Activated naive CD8-positive, alpha-beta T cell treated with anti-CD3 and anti-CD28 coated beads, Interleukin-2, amount 50 U/mL, for 16 hours (primary cell): ENCODE measurements around the gene ZNF74.
A peak's percentile ranks its signal among the peaks of the same experiment; 100 is the strongest.
"Not testable (repeated sequence)": the region's sequence is repeated elsewhere in the genome, so short reads cannot be mapped to it uniquely, and the experiment has no call there.

Source experiments
- DNase-seq: peaks from one replicate; pipeline ENCODE4 v3.0.0-alpha.2; 2020; ENCODE audit warnings: low read depth, low spot score

ZNF74 gene

DNA sequence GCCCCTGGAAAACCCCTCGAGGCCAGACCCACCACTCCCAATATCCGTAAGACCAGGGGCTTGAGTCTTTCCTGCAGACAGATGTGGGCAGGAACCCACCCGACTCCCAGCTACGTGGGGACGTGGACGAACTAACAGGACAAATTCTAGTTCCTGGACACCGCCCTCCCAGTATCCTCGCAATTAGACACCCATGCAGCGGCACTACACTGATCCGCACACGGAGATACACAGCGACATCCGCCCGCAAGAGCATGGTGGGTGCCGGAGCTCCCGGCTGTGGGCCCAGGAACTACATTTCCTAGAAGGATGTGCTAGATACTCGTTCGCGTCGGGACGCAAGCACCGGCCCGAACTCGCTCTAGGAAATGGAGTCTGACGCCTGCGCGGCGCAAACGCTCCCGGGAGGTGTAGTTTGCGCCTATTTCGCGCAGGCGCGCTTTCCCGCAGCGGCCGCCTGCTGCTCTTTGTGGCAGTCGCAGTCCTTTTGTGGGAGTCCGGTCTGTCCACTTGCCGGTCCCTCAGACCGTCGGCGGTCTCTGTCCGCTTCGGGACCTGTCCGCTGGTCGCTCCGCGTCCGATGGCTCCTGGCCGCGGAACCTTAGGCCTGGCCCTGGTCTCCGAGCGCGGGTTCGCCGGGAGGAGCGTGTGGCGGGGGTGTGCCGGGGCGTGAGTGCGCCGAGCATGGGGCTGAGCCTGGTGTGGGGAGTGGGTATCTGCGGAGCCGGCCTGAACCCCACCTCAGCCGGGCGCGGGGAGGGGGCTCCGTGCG is at the start of gene ZNF74:
Gene ZNF74, plus strand, starts transcription at position 447 of the 772 bp plus-strand sequence. CDS start 478 bp downstream, outside the sequence.
- peak; percentile 60 for DNase-seq

DNA sequence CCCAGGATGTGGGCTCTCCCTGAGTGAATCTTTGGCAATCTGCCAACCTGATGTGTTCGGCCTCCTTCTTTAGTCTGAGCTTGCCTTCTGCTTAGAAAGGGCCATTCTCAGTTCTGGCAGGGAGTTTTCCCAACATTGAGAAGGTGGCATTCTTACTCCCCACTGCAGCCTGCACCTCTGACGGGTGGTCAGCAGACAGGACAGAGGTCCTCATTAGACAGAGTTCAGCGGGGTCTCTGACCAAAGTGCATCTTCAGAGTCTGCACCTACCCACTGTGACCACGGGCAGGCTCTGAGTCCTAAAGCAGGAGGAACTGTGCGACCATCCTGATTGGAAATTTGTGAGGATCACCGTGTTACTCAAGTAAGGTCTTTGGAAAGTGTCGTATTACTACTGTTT is 47.4 kb upstream of the ZNF74 start:
- not testable (repeated sequence) for DNase-seq

DNA sequence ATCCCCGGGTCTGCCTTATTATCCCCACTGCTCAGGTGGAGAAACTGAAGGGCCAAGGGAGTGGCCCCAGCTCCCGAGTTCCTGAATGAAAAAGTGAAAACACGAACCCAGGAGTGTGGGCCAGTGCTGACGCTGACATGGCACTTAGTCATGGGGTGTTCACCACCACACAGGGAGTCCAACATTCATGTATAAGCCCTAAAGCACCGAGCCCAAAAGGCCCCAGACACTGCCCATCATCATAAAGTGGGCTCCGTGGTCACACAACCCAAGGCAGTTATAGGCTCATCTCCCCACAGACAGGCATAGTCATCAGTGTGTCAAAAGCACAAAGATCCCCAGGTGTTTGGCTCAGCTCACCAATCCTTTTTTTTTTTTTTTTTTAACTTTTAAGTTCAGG is 41.4 kb upstream of the ZNF74 start:
- not testable (repeated sequence) for DNase-seq

DNA sequence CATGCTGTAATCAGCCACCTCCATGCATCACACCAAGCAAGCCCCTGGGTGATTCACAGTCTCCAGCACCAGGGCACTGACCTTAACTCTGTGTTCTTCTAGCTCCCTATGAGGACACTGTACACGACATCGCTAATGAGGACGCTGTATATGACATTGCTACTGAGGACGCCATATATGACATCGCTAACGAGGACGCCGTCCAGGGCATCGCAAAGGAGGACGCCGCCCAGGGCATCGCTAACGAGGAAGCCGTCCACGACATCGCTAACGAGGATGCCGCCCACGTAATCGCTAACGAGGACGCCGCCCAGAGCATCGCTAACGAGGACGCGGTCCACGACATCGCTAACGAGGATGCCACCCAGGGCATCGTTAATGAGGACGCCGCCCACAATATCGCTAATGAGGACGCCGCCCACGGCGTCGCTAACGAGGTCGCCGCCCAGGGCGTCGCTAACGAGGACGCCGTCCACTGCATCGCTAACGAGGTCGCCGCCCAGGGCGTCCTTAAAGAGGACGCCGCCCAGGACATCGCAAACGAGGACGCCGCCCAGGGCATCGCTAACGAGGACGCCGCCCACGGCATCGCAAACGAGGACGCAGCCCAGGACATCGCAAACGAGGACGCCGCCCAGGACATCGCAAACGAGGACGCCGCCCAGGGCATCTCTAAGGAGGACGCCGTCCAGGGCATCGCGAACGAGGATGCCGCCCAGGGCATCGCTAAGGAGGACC is 39.5 kb upstream of the ZNF74 start:
- DNase-seq: no peak

DNA sequence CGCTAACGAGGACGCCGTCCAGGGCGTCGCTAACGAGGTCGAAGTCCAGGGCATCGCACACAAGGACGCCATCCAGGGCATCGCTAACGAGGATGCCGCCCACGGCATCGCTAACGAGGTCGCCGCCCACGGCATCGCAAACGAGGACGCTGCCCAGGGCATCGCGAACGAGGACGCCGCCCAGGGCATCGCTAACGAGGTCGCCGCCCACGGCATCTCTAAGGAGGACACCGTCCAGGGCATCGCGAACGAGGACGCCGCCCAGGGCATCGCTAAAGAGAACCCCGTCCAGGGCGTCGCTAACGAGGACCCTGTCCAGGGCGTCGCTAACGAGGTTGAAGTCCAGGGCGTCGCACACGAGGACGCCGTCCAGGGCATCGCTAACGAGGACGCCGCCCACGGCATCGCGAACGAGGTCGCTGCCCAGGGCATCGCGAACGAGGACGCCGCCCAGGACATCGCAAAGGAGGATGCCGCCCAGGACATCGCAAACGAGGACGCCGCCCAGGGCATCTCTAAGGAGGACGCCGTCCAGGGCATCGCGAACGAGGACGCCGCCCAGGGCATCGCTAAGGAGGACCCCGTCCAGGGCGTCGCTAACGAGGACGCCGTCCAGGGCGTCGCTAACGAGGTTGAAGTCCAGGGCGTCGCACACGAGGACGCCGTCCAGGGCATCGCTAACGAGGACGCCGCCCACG is 37.9 kb upstream of the ZNF74 start:
- not testable (repeated sequence) for DNase-seq

DNA sequence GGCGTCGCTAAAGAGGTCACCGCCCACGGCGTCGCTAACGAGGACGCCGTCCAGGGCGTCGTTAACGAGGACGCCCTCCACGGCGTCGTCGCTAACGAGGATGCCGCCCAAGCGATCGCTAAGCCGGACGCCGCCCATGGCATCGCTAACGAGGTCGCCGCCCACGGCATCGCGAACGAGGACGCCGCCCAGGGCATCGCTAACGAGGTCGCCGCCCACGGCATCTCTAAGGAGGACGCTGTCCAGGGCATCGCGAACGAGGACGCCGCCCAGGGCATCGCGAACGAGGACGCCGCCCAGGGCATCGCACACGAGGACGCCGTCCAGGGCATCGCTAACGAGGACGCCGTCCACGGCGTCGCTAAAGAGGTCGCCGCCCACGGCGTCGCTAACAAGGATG is 37.0 kb upstream of the ZNF74 start:
- DNase-seq: not testable (repeated sequence)

DNA sequence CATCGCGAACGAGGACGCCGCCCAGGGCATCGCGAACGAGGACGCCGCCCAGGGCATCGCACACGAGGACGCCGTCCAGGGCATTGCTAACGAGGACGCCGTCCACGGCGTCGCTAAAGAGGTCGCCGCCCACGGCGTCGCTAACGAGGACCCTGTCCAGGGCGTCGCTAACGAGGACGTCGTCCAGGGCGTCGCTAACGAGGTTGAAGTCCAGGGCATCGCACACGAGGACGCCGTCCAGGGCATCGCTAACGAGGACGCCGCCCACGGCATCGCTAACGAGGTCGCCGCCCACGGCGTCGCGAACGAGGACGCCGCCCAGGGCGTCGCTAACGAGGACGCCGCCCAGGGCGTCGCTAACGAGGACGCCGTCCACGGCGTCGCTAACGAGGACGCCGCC is 36.0 kb upstream of the ZNF74 start:
- not testable (repeated sequence) for DNase-seq

DNA sequence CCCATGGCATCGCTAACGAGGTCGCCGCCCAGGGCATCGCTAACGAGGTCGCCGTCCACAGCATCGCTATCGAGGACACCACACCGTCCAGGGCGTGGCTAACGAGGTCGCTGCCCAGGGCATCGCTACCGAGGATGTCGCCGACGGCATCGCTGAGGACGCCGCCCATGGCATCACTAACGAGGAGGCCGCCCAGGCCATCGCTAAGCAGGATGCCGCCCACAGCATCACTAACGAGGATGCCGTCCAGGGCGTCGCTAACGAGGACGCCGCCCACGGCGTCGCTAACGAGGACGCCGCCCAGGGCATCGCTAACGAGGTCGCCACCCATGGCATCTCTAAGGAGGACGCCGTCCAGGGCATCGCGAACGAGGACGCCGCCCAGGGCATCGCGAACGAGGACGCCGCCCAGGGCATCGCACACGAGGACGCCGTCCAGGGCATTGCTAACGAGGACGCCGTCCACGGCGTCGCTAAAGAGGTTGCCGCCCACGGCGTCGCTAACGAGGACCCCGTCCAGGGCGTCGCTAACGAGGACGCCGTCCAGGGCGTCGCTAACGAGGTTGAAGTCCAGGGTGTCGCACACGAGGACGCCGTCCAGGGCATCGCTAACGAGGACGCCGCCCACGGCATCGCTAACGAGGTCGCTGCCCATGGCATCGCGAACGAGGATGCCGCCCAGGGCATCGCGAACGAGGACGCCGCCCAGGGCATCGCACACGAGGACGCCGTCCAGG is 35.3 kb upstream of the ZNF74 start:
- DNase-seq: not testable (repeated sequence)

DNA sequence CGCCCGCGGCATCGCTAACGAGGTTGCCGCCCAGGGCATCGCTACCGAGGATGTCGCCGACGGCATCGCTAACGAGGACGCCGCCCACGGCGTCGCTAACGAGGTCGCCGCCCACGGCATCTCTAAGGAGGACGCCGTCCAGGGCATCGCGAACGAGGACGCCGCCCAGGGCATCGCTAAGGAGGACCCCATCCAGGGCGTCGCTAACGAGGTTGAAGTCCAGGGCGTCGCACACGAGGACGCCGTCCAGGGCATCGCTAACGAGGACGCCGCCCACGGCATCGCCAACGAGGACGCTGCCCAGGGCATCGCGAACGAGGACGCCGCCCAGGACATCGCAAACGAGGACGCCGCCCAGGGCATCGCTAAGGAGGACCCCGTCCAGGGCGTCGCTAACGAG is 33.7 kb upstream of the ZNF74 start:
- not testable (repeated sequence) for DNase-seq

DNA sequence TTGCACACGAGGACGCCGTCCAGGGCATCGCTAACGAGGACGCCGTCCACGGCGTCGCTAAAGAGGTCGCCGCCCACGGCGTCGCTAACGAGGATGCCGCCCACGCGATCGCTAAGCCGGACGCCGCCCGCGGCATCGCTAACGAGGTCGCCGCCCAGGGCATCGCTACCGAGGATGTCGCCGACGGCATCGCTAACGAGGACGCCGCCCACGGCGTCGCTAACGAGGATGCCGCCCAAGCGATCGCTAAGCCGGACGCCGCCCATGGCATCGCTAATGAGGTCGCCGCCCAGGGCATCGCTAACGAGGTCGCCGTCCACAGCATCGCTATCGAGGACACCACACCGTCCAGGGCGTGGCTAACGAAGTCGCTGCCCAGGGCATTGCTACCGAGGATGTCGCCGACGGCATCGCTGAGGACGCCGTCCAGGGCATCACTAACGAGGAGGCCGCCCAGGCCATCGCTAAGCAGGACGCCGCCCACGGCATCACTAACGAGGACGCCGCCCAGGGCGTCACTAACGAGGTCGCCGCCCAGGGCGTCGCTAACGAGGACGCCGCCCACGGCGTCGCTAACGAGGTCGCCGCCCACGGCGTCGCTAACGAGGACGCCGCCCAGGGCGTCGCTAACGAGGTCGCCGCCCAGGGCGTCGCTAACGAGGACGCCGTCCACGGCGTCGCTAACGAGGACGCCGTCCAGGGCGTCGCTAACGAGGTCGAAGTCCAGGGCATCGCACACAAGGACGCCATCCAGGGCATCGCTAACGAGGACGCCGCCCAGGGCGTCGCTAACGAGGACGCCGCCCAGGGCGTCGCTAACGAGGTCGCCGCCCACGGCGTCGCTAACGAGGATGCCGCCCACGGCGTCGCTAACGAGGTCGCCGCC is 32.8 kb upstream of the ZNF74 start:
- DNase-seq: not testable (repeated sequence)

DNA sequence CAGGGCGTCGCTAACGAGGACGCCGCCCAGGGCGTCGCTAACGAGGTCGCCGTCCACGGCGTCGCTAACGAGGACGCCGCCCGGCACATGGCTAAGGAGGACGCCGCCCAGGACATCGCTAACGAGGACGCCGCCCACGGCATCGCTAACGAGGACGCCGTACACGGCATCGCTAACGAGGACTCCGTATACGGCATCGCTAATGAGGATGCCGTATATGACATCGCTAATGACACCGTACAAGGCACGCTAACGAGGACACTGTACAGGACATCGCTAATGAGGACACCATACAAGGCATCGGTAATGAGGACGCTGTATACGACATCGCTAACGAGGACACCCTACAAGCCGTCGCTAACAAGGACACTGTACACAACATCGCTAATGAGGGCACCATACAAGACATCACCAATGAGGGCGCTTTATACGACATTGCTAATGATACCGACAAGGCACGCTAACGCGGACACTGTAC is 32.2 kb upstream of the ZNF74 start:
- DNase-seq: not testable (repeated sequence)

DNA sequence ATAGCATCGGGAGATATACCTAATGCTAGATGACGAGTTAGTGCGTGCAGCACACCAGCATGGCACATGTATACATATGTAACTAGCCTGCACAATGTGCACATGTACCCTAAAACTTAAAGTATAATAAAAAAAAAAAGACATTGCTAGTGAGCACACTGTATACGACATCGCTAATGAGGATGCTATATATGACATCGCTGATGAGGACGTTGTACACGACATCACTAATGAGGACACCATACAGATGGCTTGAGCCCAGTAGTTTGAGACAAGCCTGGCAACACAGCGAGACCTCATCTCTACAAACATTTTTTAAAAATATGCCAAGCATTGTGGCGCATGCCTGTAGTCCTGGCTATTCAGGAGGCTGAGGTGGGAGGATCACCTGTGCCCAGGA is 31.5 kb upstream of the ZNF74 start:
- not testable (repeated sequence) for DNase-seq

DNA sequence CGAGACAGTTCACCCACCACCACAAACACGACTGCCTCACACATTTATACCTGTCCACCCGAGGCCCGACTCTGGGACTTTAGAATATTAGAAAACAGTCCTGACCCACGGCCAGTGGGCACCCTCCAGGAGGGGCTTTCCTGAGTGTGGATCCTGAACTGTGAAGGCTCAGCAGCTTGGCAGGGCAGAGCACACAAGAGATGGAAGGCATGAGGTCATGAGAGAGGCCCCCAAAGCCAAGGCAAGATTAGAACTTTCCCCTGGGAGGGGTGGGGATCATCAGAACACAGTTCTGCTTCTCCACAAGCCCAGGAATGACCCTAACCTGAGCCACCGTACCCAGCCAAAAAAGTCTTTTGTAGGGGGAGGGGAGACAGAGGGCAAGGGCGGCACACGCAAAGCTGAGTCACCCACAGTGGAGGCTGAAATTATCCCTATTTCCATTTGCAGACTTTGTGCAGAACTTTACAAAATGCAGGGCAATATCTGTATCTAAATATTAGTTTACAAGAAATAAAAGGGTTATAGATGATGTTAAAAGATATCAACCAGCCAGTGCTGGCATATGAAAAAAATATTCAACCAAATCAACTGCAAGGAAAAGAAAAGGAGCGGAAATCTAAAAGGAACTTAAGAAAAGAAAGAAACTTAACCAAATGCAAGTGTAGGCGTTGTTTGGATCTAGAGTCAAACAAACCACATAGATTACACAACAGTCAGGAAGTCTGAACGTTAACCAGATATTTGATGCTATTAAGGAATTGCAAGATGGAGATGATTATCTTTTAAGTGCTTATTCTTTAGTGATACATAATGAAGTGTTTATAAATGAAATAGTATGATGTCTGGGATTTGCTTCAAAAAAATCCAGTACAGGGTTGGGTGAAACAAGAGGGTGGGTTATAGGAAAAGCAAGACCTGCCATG is 29.4 kb upstream of the ZNF74 start:
- DNase-seq: not testable (repeated sequence)

DNA sequence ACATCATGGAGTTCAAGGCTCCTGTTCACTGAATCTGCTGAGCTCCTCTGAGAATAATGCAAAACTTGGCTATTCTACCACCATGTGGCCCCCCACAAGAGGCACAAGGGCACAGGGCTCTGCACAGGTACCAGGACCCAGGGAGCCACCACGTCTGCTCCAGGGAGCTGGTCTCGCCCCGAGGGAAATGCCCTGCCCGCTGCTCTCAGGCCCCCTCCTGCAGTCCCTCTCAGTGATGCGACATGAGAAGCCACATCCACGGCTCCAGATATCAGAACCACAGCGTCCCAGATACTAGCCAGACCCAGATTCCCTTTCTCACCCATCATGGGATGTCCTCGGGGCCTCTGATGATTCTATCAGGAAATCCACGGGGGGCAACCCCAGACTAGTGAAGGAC is 27.1 kb upstream of the ZNF74 start:
- not testable (repeated sequence) for DNase-seq

DNA sequence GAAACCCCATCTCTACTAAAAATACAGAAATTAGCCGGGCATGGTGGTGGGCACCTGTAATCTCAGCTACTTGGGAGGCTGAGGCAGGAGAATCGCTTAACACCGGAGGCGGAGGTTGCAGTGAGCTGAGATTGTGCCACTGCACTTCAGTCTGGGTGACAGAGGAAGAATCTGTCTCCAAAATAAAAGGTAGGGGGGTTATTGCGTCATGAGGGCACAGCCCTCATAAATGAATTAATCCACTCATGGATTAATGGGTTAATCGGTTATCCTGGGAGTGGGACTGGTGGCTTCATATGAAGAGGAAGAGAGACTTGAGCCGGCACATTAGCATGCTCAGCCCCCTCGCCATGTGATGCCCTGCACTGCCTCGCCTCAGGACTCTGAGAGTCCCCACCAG is 25.1 kb upstream of the ZNF74 start:
- DNase-seq: not testable (repeated sequence)

DNA sequence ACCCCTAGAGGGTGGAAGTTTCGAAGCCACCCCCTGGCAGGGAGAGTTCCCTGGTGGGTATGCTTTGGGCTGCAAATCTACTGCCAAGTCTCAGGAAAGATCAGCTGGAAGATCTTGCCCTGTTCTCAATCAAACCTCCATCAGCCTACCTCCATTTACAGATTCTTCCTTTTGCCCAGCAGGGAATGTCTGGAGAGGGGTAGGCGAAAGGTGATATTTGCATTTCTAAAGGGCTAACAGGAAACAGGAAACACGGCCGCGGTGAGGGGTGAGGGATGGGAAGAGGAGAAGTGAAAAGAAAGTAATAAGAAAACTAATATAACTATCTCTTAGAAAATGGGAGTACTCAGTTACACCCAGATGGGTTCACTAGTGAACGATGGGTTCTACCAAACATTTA is 22.3 kb upstream of the ZNF74 start:
- DNase-seq: not testable (repeated sequence)

DNA sequence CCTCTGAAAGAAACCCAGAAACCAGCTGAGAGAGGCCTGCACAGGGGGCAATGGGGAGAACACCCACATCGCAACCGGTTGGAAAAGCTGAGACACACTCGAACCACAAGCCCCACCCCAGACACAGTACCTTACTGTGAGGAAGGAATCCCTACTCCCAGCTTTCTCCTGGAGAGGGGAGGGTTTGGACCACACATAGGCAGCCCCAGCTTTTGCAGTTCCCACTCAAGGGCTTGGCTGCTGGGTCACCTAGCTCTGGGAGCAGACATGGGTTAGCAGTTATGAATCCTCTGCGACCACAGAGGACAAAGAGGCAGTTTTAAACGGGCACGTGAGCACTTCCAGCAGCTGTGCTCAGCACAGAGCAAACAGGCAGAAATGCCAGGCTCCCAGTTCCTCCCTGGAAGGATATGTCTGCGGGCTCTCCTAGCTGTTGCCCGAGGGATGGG is 21.5 kb upstream of the ZNF74 start:
- DNase-seq: not testable (repeated sequence)

DNA sequence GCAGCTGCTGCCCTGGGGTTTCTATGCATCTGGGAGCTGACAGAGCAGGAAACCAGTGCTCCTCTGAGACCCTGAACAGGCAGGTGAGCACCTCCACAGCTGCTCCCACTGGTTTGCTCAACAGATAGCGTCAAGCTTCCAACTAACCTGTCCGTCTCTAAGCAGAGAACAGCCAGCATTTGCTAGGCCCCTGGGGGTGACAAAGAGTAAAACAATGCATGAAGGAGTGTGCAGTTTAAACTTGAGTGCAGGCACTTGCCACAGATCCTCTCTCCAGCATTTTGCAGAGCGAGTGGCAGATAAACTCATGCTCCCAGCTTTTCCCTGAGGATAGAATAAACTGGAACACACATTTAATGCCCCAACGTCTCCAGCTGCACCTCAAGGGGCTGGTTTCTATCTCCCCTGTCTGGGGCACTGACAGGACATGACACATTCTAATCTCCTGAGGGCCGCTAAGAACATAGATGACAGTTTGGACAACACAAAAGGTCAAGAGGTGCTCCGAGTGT is 20.7 kb upstream of the ZNF74 start:
- not testable (repeated sequence) for DNase-seq

DNA sequence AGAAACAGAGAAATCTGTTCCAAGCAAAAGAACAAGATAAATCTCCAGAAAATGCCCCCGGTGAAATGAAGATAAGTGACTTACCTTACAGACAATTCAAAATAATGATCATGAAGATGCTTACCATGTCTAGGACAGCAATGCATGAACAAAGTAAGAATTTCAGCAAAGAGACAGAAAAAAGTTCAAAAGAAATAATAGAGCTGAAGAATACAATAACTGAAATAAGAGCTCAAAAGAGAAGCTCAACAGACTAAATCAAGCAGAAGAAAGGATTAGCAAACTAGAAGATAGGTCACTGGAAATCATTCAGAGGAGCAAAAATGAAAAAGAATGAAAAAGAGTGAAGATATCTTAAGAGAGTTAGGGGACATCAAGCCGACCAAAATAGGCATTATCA is 19.8 kb upstream of the ZNF74 start:
- DNase-seq: not testable (repeated sequence)
